ENCODE results near the gene NUP93.

DNA sequence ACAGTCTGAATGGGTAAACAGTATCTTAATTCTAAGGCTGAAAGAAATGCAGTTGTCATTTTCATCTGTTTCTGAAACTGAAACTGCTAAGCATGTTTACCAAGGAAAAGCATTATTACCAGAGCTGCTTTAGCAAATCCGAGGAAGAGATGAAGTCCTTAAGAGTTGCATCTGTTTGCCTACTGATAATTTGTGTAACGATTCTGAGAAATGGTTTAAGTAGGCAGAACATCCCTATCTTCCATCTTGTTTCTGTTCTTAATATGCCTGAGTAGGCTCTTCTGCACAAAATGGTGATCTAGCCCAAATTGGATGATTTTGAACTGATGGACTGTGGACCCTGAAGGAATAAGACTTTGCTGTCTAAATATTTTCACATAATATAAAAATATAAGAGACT is 34.9 kb downstream of the NUP93 start:
- TF ChIP-seq, protein P1, sequence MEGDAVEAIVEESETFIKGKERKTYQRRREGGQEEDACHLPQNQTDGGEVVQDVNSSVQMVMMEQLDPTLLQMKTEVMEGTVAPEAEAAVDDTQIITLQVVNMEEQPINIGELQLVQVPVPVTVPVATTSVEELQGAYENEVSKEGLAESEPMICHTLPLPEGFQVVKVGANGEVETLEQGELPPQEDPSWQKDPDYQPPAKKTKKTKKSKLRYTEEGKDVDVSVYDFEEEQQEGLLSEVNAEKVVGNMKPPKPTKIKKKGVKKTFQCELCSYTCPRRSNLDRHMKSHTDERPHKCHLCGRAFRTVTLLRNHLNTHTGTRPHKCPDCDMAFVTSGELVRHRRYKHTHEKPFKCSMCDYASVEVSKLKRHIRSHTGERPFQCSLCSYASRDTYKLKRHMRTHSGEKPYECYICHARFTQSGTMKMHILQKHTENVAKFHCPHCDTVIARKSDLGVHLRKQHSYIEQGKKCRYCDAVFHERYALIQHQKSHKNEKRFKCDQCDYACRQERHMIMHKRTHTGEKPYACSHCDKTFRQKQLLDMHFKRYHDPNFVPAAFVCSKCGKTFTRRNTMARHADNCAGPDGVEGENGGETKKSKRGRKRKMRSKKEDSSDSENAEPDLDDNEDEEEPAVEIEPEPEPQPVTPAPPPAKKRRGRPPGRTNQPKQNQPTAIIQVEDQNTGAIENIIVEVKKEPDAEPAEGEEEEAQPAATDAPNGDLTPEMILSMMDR (IDR thresholded peaks at IDR 0.05): no peak
- TF ChIP-seq POLR2A (IDR thresholded peaks at IDR 0.05): no peak
